Common myeloid progenitor, CD34-positive (primary cell): ENCODE data around the gene ZSCAN1.

Experiments
- CTCF ChIA-PET: fragments of 350-600 bp; sonication (Branson Sonifier 250); formaldehyde crosslinking; loops from one replicate; lab custom pipeline; 2021; ENCODE audit warnings: antibody characterized with exemption; lab: Charles Lee
- POLR2A ChIA-PET: fragments of 350-600 bp; sonication (Branson Sonifier 250); formaldehyde crosslinking; loops from one replicate; lab custom pipeline; 2021; ENCODE audit warnings: antibody characterized with exemption; lab: Charles Lee
- DNase-seq, 3 donors: peaks; one replicate each; pipeline versions ENCODE4 v3.0.0 to v3.0.0-alpha.2; 2013
- H3K27ac ChIP-seq, 2 experiments: 1 replicate in 1 of 2; 2 replicates in 1 of 2; pipeline ENCODE4 v1.7.0; 2013; ENCODE audit warnings: inconsistent platforms in 2 of 2, low read length in 2 of 2, mild to moderate bottlenecking in 2 of 2, low read depth in 1 of 2, moderate library complexity in 1 of 2; ENCODE audit not compliant: severe bottlenecking in 2 of 2, insufficient read depth in 1 of 2, poor library complexity in 1 of 2
- H3K27me3 ChIP-seq, 5 experiments: replicated peaks in 2 of 5; 1 replicate in 3 of 5; 2 replicates in 2 of 5; pipeline versions ENCODE4 v1.6.1 to v1.7.0; 2013; ENCODE audit warnings: low read length in 4 of 5, mild to moderate bottlenecking in 2 of 5, moderate library complexity in 2 of 5, inconsistent platforms in 1 of 5; ENCODE audit not compliant: insufficient read depth in 5 of 5, control insufficient read depth in 4 of 5
- H3K36me3 ChIP-seq, 4 experiments: 1 replicate in 2 of 4; 2 replicates in 2 of 4; pipeline versions ENCODE4 v1.6.1 to v1.7.0; 2013; ENCODE audit warnings: low read length in 3 of 4, control low read depth in 1 of 4, mild to moderate bottlenecking in 1 of 4; ENCODE audit not compliant: control insufficient read depth in 4 of 4, insufficient read depth in 4 of 4
- H3K4me1 ChIP-seq, 4 experiments: 1 replicate in 3 of 4; 2 replicates in 1 of 4; pipeline versions ENCODE4 v1.6.1 to v1.7.1; 2013; ENCODE audit warnings: low read length in 3 of 4, mild to moderate bottlenecking in 3 of 4, control low read depth in 1 of 4, inconsistent platforms in 1 of 4, moderate library complexity in 1 of 4; ENCODE audit not compliant: control insufficient read depth in 4 of 4, insufficient read depth in 4 of 4; ENCODE audit errors: control extremely low read depth in 1 of 4
- H3K4me3 ChIP-seq, 7 experiments: 1 replicate in 4 of 7; 2 replicates in 3 of 7; pipeline versions ENCODE4 v1.5.1 to v1.7.0; 2013; ENCODE audit warnings: mild to moderate bottlenecking in 7 of 7, low read length in 6 of 7, moderate library complexity in 6 of 7, inconsistent platforms in 2 of 7, low read depth in 2 of 7, control low read depth in 1 of 7; ENCODE audit not compliant: insufficient read depth in 4 of 7, control insufficient read depth in 1 of 7; ENCODE audit errors: extremely low read depth in 1 of 7
- H3K9me3 ChIP-seq, 5 experiments: 1 replicate in 4 of 5; 2 replicates in 1 of 5; pipeline versions ENCODE4 v1.6.1 to v1.7.1; 2013; ENCODE audit warnings: low read length in 4 of 5, mild to moderate bottlenecking in 2 of 5, inconsistent platforms in 1 of 5, low read depth in 1 of 5, moderate library complexity in 1 of 5; ENCODE audit not compliant: control insufficient read depth in 4 of 5, insufficient read depth in 2 of 5; ENCODE audit errors: control extremely low read depth in 1 of 5
- WGBS: methylation state at CpG from one replicate; pipeline ENCODE4 v1.1.5; 2013; ENCODE audit not compliant: insufficient coverage; 5-methylcytosine and 5-hydroxymethylcytosine counted together

Gene ZSCAN1

GRCh38 chr19:58056261-58056660 is 22.4 kb downstream of the ZSCAN1 start:
- CTCF ChIA-PET: interaction anchor here (5.1 kb wide), 1 partner anchor 35 kb away, joined by 27 read pairs; no protein-coding TSS in a partner anchor
- DNase-seq: no peak
- Histone ChIP-seq H3K27ac (no peak overlapping the region), H3K4me3 (no peak overlapping the region), H3K4me1 (peaks cover 0 to 21% (median 10%) of the 10 kb centered on the region in 4 experiments), H3K36me3 (peaks cover 0 to 3% (median 0%) of the 10 kb centered on the region in 4 experiments), H3K27me3 (no peaks in the 10 kb centered on the region), H3K9me3 (peaks cover 0 to 77% (median 28%) of the 10 kb centered on the region in 5 experiments)
- POLR2A ChIA-PET: no interaction called here
- WGBS: 98% methylated on average over 7 of the region's 8 CpGs

GRCh38 chr19:58056861-58057260 is 23.0 kb downstream of the ZSCAN1 start:
- peaks cover 1 to 73% (median 28%) of the 10 kb centered on the region in 5 experiments for H3K9me3 ChIP-seq
- WGBS: 90% methylated on average over 2 of the region's 8 CpGs
- CTCF ChIA-PET: interaction anchor here (5.1 kb wide), 1 partner anchor 35 kb away, joined by 27 read pairs; no protein-coding TSS in a partner anchor
- H3K4me3 ChIP-seq: no peak overlapping the region
- POLR2A ChIA-PET: no interaction called here
- H3K27ac ChIP-seq: no peak overlapping the region
- no peaks in the 10 kb centered on the region for H3K27me3 ChIP-seq
- H3K36me3 ChIP-seq: peaks cover 0 to 9% (median 0%) of the 10 kb centered on the region in 4 experiments
- peaks cover 0 to 21% (median 10%) of the 10 kb centered on the region in 4 experiments for H3K4me1 ChIP-seq
- DNase-seq: no peak

GRCh38 chr19:58058467-58058866 is 24.6 kb downstream of the ZSCAN1 start:
- Histone ChIP-seq H3K36me3 (peaks cover 0 to 21% (median 6%) of the 10 kb centered on the region in 4 experiments), H3K27ac (peak overlapping the region in 1 of 2 experiments; percentile 85), H3K9me3 (peaks cover 3 to 66% (median 25%) of the 10 kb centered on the region in 5 experiments), H3K27me3 (no peaks in the 10 kb centered on the region), H3K4me1 (peaks cover 0 to 21% (median 10%) of the 10 kb centered on the region in 4 experiments), H3K4me3 (peak overlapping the region in 5 of 7 experiments; percentile 42 to 86 (median 72))
- no peak for DNase-seq
- 95% methylated on average over 12 of the region's 13 CpGs for WGBS
- ChIA-PET POLR2A (interaction anchor here (0.6 to 1.8 kb wide), 3 partner anchors 39 to 125 kb away, joined by 3 to 7 read pairs (median 6); partner anchors contain the start of genes ZNF274, ZNF606 and ZSCAN18), CTCF (interaction anchor here (5.1 kb wide), 1 partner anchor 37 kb away, joined by 27 read pairs; no protein-coding TSS in a partner anchor)

- no peaks in the 10 kb centered on the region for H3K27me3 ChIP-seq
- peak; percentile 91 to 95 (median 94) for DNase-seq
- peaks cover 3 to 67% (median 25%) of the 10 kb centered on the region in 5 experiments for H3K9me3 ChIP-seq
- ChIA-PET CTCF (interaction anchor here (0.9 to 5.1 kb wide), 2 partner anchors 38 to 40 kb away, joined by 3 to 27 read pairs; no protein-coding TSS in a partner anchor), POLR2A (interaction anchor here (0.7 to 1.8 kb wide), 4 partner anchors 39 to 125 kb away, joined by 3 to 7 read pairs (median 5); partner anchors contain the start of genes ZNF274, ZNF329 and ZSCAN18)
- peak within 1 kb of the TSS; percentile 74 to 85 for H3K27ac ChIP-seq
- peak within 1 kb of the TSS; percentile 42 to 86 (median 58) for H3K4me3 ChIP-seq
- WGBS: under 1% methylated on average over 37 of the region's 62 CpGs
- H3K36me3 ChIP-seq: peaks cover 0 to 28% (median 10%) of the 10 kb centered on the region in 4 experiments
- H3K4me1 ChIP-seq: peaks cover 0 to 21% (median 10%) of the 10 kb centered on the region in 4 experiments
Observed at GRCh38 chr19:58059003-58059670, 25.3 kb downstream of the ZSCAN1 start, which contains the start of gene ZNF135. TSS of gene ZNF135 (plus strand) at chr19:58059282. CDS start at chr19:58060003, 721 bp downstream.

GRCh38 chr19:58059671-58060078 is 25.9 kb downstream of the ZSCAN1 start:
- DNase-seq: no peak
- POLR2A ChIA-PET: interaction anchor here (0.7 to 1.8 kb wide), 4 partner anchors 38 to 124 kb away, joined by 3 to 7 read pairs (median 5); partner anchors contain the start of genes ZNF274, ZNF329 and ZSCAN18
- peaks cover 0 to 33% (median 11%) of the 10 kb centered on the region in 4 experiments for H3K36me3 ChIP-seq
- peak overlapping the region; percentile 74 to 85 for H3K27ac ChIP-seq
- peak overlapping the region; percentile 42 to 86 (median 58) for H3K4me3 ChIP-seq
- peaks cover 0 to 19% (median 8%) of the 10 kb centered on the region in 4 experiments for H3K4me1 ChIP-seq
- CTCF ChIA-PET: interaction anchor here (0.9 to 5.1 kb wide), 2 partner anchors 38 to 39 kb away, joined by 3 to 27 read pairs; no protein-coding TSS in a partner anchor
- no peaks in the 10 kb centered on the region for H3K27me3 ChIP-seq
- 17% methylated on average over 28 of the region's 28 CpGs for WGBS
- peaks cover 3 to 64% (median 29%) of the 10 kb centered on the region in 5 experiments for H3K9me3 ChIP-seq

- Histone ChIP-seq H3K4me3 (peak overlapping the region in 5 of 7 experiments; percentile 42 to 86 (median 72)), H3K36me3 (peaks cover 0 to 39% (median 15%) of the 10 kb centered on the region in 4 experiments), H3K27me3 (no peaks in the 10 kb centered on the region), H3K27ac (no peak overlapping the region), H3K9me3 (peaks cover 3 to 64% (median 35%) of the 10 kb centered on the region in 5 experiments), H3K4me1 (peaks cover 0 to 16% (median 8%) of the 10 kb centered on the region in 4 experiments)
- 88% methylated on average over 20 of the region's 24 CpGs for WGBS
- ChIA-PET CTCF (interaction anchor here (0.9 kb wide), 1 partner anchor 39 kb away, joined by 3 read pairs; no protein-coding TSS in a partner anchor), POLR2A (interaction anchor here (1.8 kb wide), 1 partner anchor 38 kb away, joined by 7 read pairs; the partner anchor contains the start of gene ZSCAN18)
- DNase-seq: no peak
Observed at GRCh38 chr19:58060231-58060630, 26.4 kb downstream of the ZSCAN1 start.
